ENCODE results near the gene RNU5D-1. TPM values are rescaled to one million over a fixed set of nuclear protein-coding genes. Genes with fewer than 3 reads are reported as not detected.

The RNU5D-1 gene
- total RNA-seq, 1 donor from 2014 or later = not detected

GRCh38 chr1:44718091-44718490, 12.9 kb downstream of the RNU5D-1 start:
- TF ChIP-seq CTCF (IDR thresholded peaks at IDR 0.05) = no peak
- Histone ChIP-seq H3K27ac (no peak overlapping the region), H3K9me3 (no peaks in the 10 kb centered on the region), H3K4me3 (no peak overlapping the region), H3K36me3 (no peaks in the 10 kb centered on the region), H3K27me3 (ENCODE audit: low read depth) (no peaks in the 10 kb centered on the region), H3K4me1 (peaks cover 18% of the 10 kb centered on the region)
- intact Hi-C loops (cut with DNase I) = no loop called here
- ATAC-seq (no peak), DNase-seq (no peak)

GRCh38 chr1:44717653-44718052, 13.3 kb downstream of the RNU5D-1 start:
- Histone ChIP-seq H3K27me3 (ENCODE audit: low read depth) (no peaks in the 10 kb centered on the region), H3K27ac (no peak overlapping the region), H3K4me3 (no peak overlapping the region), H3K9me3 (no peaks in the 10 kb centered on the region), H3K36me3 (no peaks in the 10 kb centered on the region), H3K4me1 (peaks cover 18% of the 10 kb centered on the region)
- no peak for ATAC-seq
- intact Hi-C loops (cut with DNase I) = no loop called here
- DNase-seq = no peak
- no peak for TF ChIP-seq CTCF (IDR thresholded peaks at IDR 0.05)

GRCh38 chr1:44717156-44717555, 13.8 kb downstream of the RNU5D-1 start:
- H3K4me1 ChIP-seq = peaks cover 18% of the 10 kb centered on the region
- no peak overlapping the region for H3K4me3 ChIP-seq
- H3K27ac ChIP-seq = no peak overlapping the region
- no peak for TF ChIP-seq CTCF (IDR thresholded peaks at IDR 0.05)
- intact Hi-C loops (cut with DNase I) = no loop called here
- no peaks in the 10 kb centered on the region for H3K9me3 ChIP-seq
- DNase-seq = no peak
- no peaks in the 10 kb centered on the region for H3K36me3 ChIP-seq
- no peak for ATAC-seq
- H3K27me3 ChIP-seq (ENCODE audit: low read depth) = no peaks in the 10 kb centered on the region

GRCh38 chr1:44714944-44715571, 15.9 kb downstream of the RNU5D-1 start:
- Histone ChIP-seq H3K4me1 (peaks cover 13% of the 10 kb centered on the region), H3K27ac (no peak overlapping the region), H3K36me3 (no peaks in the 10 kb centered on the region), H3K27me3 (ENCODE audit: low read depth) (no peaks in the 10 kb centered on the region), H3K4me3 (no peak overlapping the region), H3K9me3 (no peaks in the 10 kb centered on the region)
- DNase-seq (peak; percentile 57), ATAC-seq (peak; percentile 88 to 92)
- intact Hi-C loops (cut with DNase I) = no loop called here
- peak; percentile 94 for TF ChIP-seq CTCF (IDR thresholded peaks at IDR 0.05)

- intact Hi-C loops (cut with DNase I) = no loop called here
- Histone ChIP-seq H3K36me3 (no peaks in the 10 kb centered on the region), H3K27ac (no peak overlapping the region), H3K27me3 (ENCODE audit: low read depth) (no peaks in the 10 kb centered on the region), H3K4me3 (no peak overlapping the region), H3K4me1 (peaks cover 13% of the 10 kb centered on the region), H3K9me3 (no peaks in the 10 kb centered on the region)
- no peak for TF ChIP-seq CTCF (IDR thresholded peaks at IDR 0.05)
- DNase-seq (no peak), ATAC-seq (no peak)
These were observed 16.4 kb downstream of the RNU5D-1 start for GRCh38 chr1:44714532-44714931.

Data from lower lobe of right lung (tissue), 2 donors.